Stimulated activated CD4-positive, alpha-beta T cell treated with anti-CD3 and anti-CD28 coated beads, Interleukin-1b, Interleukin-23, amount 100 ng/mL, for 4 hours (primary cell): Measurements from ENCODE around the gene ACVR1.
"Not testable (repeated sequence)": the region's sequence is repeated elsewhere in the genome, so short reads cannot be mapped to it uniquely, and the experiment has no call there.

Source experiments
- DNase-seq, 2 donors: peaks; one replicate each; pipeline ENCODE4 v3.0.0-alpha.2; 2020; ENCODE audit warnings: low read depth in 2 of 2

The ACVR1 gene

GRCh38 chr2:157894694-157895435, 18.7 kb upstream of the ACVR1 start:
- no peak for DNase-seq

- DNase-seq = no peak
Observed at GRCh38 chr2:157893611-157894010, 17.5 kb upstream of the ACVR1 start.

GRCh38 chr2:157891643-157892041, 15.5 kb upstream of the ACVR1 start:
- no peak for DNase-seq

GRCh38 chr2:157890969-157891642, 15.0 kb upstream of the ACVR1 start:
- no peak for DNase-seq

GRCh38 chr2:157887946-157888345, 11.8 kb upstream of the ACVR1 start:
- DNase-seq = no peak

GRCh38 chr2:157884533-157884932, 8.4 kb upstream of the ACVR1 start:
- not testable (repeated sequence) for DNase-seq

GRCh38 chr2:157880927-157881326, 4.8 kb upstream of the ACVR1 start:
- no peak for DNase-seq

GRCh38 chr2:157877761-157878400, 1.8 kb upstream of the ACVR1 start:
- DNase-seq = no peak

- no peak for DNase-seq
Observed at GRCh38 chr2:157876786-157877138, 632 bp upstream of the ACVR1 start.

GRCh38 chr2:157875641-157876065, 477 bp downstream of the ACVR1 start:
- DNase-seq = peak; percentile 30 to 60

- DNase-seq = no peak
Observed at GRCh38 chr2:157874997-157875640, 1.0 kb downstream of the ACVR1 start.

- DNase-seq = no peak
Observed at GRCh38 chr2:157874348-157874747, 1.8 kb downstream of the ACVR1 start.

- no peak for DNase-seq
Observed at GRCh38 chr2:157872791-157873190, 3.3 kb downstream of the ACVR1 start.

- no peak for DNase-seq
Observed at GRCh38 chr2:157871415-157871814, 4.7 kb downstream of the ACVR1 start.

- no peak for DNase-seq
Observed at GRCh38 chr2:157868993-157869392, 7.1 kb downstream of the ACVR1 start.

- no peak for DNase-seq
Observed at GRCh38 chr2:157867703-157868102, 8.4 kb downstream of the ACVR1 start.

- DNase-seq = no peak
Observed at GRCh38 chr2:157866666-157867642, 9.2 kb downstream of the ACVR1 start.

GRCh38 chr2:157866202-157866601, 9.9 kb downstream of the ACVR1 start:
- no peak for DNase-seq

GRCh38 chr2:157864857-157865430, 11.2 kb downstream of the ACVR1 start:
- no peak for DNase-seq

GRCh38 chr2:157858846-157859245, 17.3 kb downstream of the ACVR1 start:
- no peak for DNase-seq

GRCh38 chr2:157857881-157858280, 18.2 kb downstream of the ACVR1 start:
- no peak for DNase-seq
